Activated naive CD4-positive, alpha-beta T cell treated with anti-CD3 and anti-CD28 coated beads, Interleukin-2, amount 10 ng/mL, durations not matched to agents 7 days and 5 days (primary cell): ENCODE measurements around the gene MC2R.
"Not testable (repeated sequence)": the region's sequence is repeated elsewhere in the genome, so short reads cannot be mapped to it uniquely, and the experiment has no call there.

ENCODE experiments used
- CTCF ChIA-PET: fragments of 350-600 bp; sonication (Branson Sonifier 250); formaldehyde crosslinking; loops from one replicate; lab custom pipeline; 2021; ENCODE audit warnings: antibody characterized with exemption; lab: Charles Lee
- DNase-seq: peaks from one replicate; pipeline ENCODE4 v3.0.0-alpha.2; 2020
- H3K27ac Mint-ChIP-seq: one replicate; pipeline ENCODE4 v1.8.0; 2021; ENCODE audit warnings: mild to moderate bottlenecking, moderate library complexity, mixed read lengths
- H3K27me3 Mint-ChIP-seq: one replicate; pipeline ENCODE4 v1.8.0; 2021; ENCODE audit warnings: mild to moderate bottlenecking, mixed read lengths
- H3K36me3 Mint-ChIP-seq: one replicate; pipeline ENCODE4 v1.8.0; 2021; ENCODE audit warnings: mixed read lengths
- H3K4me1 Mint-ChIP-seq: one replicate; pipeline ENCODE4 v1.8.0; 2021; ENCODE audit warnings: mixed read lengths
- H3K4me3 Mint-ChIP-seq: one replicate; pipeline ENCODE4 v1.8.0; 2021; ENCODE audit warnings: mild to moderate bottlenecking, moderate library complexity, mixed read lengths
- H3K9me3 Mint-ChIP-seq: one replicate; pipeline ENCODE4 v1.8.0; 2021; ENCODE audit warnings: mixed read lengths

The MC2R gene

DNA sequence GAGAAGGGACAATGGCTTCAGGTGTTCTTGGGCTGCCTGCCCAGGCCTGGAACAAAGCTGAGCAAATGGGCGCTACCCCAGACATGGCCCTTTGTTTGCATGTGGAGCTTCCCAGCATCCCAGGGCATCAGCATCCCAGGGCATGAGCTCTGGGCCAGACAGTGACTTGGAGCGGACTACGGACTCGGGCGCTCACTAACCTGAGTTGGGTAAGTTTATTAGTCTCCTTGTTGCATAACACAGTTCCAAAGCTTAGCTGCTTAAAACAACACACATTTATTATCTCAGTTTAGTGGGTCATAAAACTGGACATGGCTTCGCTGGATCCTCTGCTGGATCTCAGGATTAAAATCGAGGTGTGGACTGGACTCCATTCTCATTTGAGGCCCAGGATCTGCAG is 35.8 kb downstream of the MC2R start:
- no peak for DNase-seq
- Mint-ChIP-seq H3K4me1 (no peaks in the 10 kb centered on the region), H3K27me3 (peaks cover 12% of the 10 kb centered on the region), H3K9me3 (no peaks in the 10 kb centered on the region), H3K4me3 (no peak overlapping the region), H3K27ac (no peak overlapping the region), H3K36me3 (no peaks in the 10 kb centered on the region)
- CTCF ChIA-PET, result interaction anchor here (1.2 kb wide), 1 partner anchor 39 kb away, joined by 4 read pairs; no protein-coding TSS in a partner anchor

DNA sequence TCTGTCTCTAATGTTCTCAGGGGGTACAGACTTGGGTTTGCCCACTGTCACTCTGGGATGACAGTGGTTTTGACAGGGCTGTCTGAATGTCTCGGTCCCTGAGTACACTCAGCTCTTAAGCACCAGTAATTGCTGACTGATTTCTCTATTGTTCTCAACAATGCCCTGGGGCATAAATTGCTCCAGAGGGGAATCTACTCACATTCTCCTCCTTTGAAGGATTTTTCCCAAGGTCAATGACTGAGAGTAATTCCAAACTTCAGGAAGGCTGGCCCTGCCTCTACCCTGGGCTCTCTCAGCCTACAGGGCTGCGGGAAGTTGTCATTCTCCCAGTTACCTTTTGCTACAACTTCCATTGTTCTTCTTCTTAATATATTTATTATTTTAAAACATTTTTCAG is 36.5 kb downstream of the MC2R start:
- Mint-ChIP-seq H3K9me3 (no peaks in the 10 kb centered on the region), H3K4me3 (no peak overlapping the region), H3K4me1 (no peaks in the 10 kb centered on the region), H3K27me3 (peaks cover 12% of the 10 kb centered on the region), H3K27ac (no peak overlapping the region), H3K36me3 (no peaks in the 10 kb centered on the region)
- DNase-seq, result no peak
- CTCF ChIA-PET, result interaction anchor here (1.2 kb wide), 1 partner anchor 38 kb away, joined by 4 read pairs; no protein-coding TSS in a partner anchor

DNA sequence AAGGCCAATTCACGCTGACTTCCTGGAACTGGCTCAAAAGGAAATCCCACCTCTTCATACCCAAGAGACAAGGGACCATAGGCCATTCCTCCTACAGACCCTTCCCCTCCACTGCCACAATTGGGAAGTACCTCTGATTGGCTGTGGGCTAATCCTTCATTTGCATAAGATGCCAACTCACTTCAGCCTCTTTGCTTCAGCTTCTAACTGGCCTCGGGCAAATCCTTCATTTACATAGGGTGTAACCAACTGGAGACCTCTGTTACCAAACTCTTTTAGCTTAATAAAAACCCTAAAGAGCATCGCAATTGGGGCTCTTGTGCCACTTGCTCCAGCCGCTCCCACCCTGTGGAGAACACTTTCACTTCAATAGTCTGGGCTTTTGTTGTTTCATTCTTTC is 38.2 kb downstream of the MC2R start:
- H3K27me3 Mint-ChIP-seq, result peaks cover 16% of the 10 kb centered on the region
- H3K4me3 Mint-ChIP-seq, result no peak overlapping the region
- H3K9me3 Mint-ChIP-seq, result no peaks in the 10 kb centered on the region
- CTCF ChIA-PET, result no interaction called here
- no peaks in the 10 kb centered on the region for H3K36me3 Mint-ChIP-seq
- no peak overlapping the region for H3K27ac Mint-ChIP-seq
- H3K4me1 Mint-ChIP-seq, result no peaks in the 10 kb centered on the region
- no peak for DNase-seq

DNA sequence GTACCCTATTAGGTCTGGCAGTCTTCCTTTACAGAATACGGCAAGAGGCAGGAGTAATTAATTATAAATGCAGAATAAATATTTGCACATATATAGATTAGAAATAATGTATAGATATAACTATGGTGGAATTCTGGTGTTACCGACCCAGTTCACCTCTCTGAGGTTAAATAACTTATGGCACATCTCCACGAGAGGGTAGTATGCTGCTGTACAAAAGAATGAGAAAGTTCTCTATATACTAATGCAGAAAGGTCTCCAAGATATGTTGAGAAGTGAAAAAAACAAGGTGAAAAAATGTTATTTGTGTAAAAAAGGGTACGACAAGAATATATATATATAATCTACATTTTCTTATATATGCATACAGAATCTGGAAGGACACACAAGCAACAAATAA is 40.8 kb downstream of the MC2R start:
- Mint-ChIP-seq H3K9me3 (no peaks in the 10 kb centered on the region), H3K4me1 (no peaks in the 10 kb centered on the region), H3K4me3 (no peak overlapping the region), H3K27me3 (peaks cover 33% of the 10 kb centered on the region), H3K27ac (no peak overlapping the region), H3K36me3 (no peaks in the 10 kb centered on the region)
- CTCF ChIA-PET, result no interaction called here
- no peak for DNase-seq

DNA sequence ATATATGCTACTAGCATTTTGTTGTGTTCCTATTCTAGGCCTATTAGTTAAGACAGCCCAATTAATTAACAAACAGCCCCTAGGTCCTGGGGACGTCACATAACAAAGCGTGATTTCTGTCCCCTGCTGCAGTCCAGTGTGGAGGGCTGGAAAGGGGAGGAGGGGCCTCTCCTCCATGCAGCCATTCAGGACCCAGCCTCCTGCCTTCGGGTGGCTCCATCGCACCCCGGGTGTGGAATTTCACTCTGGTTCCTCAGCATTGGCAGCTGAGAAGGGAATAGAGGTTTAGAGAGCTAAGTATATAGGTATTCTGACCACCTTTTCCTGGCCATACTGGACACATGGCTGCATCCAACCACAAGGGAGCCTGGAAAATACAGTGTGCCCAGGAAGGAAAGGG is 42.4 kb downstream of the MC2R start:
- DNase-seq, result no peak
- Mint-ChIP-seq H3K27ac (no peak overlapping the region), H3K27me3 (peaks cover 44% of the 10 kb centered on the region), H3K36me3 (no peaks in the 10 kb centered on the region), H3K4me1 (no peaks in the 10 kb centered on the region), H3K4me3 (no peak overlapping the region), H3K9me3 (no peaks in the 10 kb centered on the region)
- CTCF ChIA-PET, result no interaction called here

DNA sequence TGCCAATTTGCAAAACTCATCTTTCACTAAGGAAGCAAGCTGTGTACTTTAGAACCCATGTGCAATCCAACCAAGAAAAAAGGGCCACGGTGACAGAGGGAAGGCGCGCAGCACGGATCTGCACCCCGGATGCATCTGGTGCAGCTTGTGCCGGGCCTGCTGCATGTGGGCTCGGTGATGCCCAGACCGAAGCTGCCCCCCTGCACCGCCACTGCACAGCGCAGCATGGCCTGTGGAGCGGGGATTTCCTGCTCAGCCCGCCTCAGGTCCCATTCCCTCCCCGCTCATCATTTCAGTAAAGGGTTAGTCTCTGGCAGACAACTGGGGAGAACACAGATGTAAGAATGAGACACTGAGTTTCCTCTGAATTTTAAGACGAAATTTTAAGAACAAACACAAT is 43.0 kb downstream of the MC2R start:
- H3K27ac Mint-ChIP-seq, result no peak overlapping the region
- DNase-seq, result no peak
- H3K9me3 Mint-ChIP-seq, result no peaks in the 10 kb centered on the region
- peaks cover 50% of the 10 kb centered on the region for H3K27me3 Mint-ChIP-seq
- no peaks in the 10 kb centered on the region for H3K4me1 Mint-ChIP-seq
- H3K4me3 Mint-ChIP-seq, result no peak overlapping the region
- CTCF ChIA-PET, result no interaction called here
- H3K36me3 Mint-ChIP-seq, result no peaks in the 10 kb centered on the region

DNA sequence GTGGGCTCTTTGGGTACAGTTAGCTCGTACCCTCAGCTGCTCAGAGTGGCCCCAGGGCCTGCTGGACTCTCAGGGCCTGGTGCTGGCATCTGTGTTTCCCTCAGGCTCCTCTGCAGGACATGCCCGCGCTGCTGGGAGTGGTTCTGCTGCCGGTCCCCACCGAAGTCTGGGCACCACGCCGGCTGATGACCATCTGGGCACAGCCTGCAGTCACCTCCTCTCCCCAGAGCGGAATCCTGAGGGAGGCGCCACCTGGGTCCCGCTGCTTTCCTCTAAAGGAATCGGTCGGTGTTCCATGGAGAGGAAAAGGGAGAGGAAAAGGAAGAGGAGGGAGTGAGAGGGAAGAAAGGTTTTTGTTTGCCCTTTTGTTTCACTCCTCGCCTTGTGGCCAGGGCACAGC is 43.6 kb downstream of the MC2R start:
- peaks cover 56% of the 10 kb centered on the region for H3K27me3 Mint-ChIP-seq
- H3K9me3 Mint-ChIP-seq, result no peaks in the 10 kb centered on the region
- no peaks in the 10 kb centered on the region for H3K36me3 Mint-ChIP-seq

DNA sequence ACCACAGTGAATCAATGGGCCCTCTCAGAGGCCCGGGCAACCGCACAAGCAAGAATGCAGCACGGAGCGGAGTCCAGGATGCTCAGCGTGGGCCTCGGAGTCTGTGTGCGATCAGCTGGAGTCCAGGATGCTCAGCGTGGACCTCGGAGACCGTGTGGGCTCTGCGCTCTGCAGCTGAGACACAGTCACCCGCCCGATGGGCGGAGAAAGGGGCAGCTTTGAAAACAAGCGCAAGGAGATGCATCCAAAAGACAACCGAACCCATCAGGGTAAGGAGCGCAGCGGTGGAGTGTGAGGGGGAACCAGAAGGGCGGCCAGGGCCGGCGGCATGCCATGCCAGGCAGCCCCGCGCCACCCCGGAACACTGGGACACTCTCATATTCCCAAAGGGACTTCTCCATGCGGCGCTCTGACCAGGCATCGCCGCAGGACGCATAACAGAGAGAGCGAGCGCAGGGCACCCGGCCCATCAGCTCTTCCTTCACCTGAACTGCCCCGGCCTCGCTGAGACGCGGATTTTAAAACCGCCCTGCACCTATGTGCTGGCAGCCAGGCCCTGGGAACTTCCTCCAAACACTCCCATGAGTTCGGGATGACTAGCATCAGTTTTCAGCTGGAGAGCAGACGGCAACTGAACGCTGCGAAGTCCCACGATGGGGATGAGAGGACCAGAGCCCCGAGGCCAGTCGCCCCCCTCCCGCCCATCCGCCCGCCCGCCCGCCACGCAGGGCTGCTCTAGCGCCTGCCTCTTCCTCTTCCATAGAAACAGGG is 46.6 kb downstream of the MC2R start:
- Mint-ChIP-seq H3K27ac (no peak overlapping the region), H3K4me3 (no peak overlapping the region), H3K27me3 (peaks cover 55% of the 10 kb centered on the region), H3K9me3 (no peaks in the 10 kb centered on the region), H3K36me3 (no peaks in the 10 kb centered on the region), H3K4me1 (no peaks in the 10 kb centered on the region)
- DNase-seq, result no peak
- CTCF ChIA-PET, result no interaction called here

More for the DNA sequence above, 43.6 kb downstream of the MC2R start:
- CTCF ChIA-PET, result no interaction called here
- Mint-ChIP-seq H3K27ac (no peak overlapping the region), H3K4me1 (no peaks in the 10 kb centered on the region), H3K4me3 (no peak overlapping the region)
- no peak for DNase-seq

DNA sequence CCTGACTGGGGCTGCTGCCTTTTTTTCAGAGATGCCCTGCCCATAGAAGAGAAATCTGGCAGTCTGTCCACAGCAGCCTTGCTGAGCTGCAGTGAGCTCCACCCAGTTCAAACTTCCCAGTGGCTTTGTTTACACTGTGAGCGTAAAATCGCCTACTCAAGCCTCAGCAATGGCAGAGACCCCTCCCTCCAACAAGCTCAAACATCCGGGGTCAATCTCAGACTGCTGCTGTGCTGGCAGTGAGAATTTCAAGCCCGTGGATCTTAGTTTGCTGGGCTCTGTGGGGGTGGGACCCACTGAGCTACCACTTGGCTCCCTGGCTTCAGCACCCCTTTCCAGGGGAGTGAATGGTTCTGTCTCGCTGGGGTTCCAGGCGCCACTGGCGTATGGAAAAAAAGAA is 52.4 kb downstream of the MC2R start:
- DNase-seq, H3K4me1 Mint-ChIP-seq, H3K36me3 Mint-ChIP-seq, CTCF ChIA-PET, H3K9me3 Mint-ChIP-seq, H3K27ac Mint-ChIP-seq, H3K4me3 Mint-ChIP-seq: not testable (repeated sequence)
- H3K27me3 Mint-ChIP-seq, result peaks cover 31% of the 10 kb centered on the region

DNA sequence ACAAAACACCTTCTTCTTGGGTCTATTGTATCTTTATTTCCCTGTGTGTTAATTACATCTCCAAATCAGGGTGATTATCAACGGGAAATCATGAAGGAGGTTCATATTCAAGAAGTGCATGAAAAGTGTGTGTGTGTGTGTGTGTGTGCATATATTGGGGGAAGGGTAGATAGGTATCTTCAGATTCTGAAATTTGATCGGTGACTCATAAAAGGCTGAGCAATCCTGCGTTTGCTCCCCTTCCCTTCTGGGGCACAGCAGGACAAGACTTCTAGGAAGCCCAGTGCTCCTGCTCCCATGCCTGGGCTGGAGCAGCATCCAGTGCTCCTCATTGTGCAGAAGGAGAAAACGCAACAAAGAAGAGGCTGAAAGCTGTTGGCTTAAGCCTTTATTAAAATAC is 65.5 kb downstream of the MC2R start:
- DNase-seq, result no peak
- Mint-ChIP-seq H3K36me3 (no peaks in the 10 kb centered on the region), H3K9me3 (peaks cover 6% of the 10 kb centered on the region), H3K4me1 (no peaks in the 10 kb centered on the region), H3K27ac (no peak overlapping the region), H3K27me3 (no peaks in the 10 kb centered on the region), H3K4me3 (no peak overlapping the region)
- CTCF ChIA-PET, result no interaction called here

DNA sequence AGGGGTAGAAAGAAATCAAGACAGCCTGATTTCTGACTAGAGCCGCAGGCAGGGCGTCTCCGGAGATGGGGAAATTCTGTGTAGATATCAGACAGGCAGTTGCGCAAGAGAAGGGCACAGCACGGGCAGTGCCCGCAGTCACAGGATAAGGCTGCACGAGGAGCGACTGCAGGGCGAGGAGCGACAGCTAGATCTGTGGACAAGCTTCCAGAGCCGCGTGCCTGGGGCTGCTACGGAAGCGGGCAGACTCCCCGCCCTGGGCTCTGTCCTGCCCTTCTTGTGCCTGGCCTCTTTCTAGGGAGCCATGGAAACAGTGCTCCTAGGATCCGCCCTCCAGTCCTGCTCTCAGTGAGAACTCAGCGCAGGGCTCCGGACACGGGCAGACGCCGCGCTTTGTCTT is 78.8 kb downstream of the MC2R start:
- H3K4me3 Mint-ChIP-seq, result no peak overlapping the region
- H3K27ac Mint-ChIP-seq, result no peak overlapping the region

DNA sequence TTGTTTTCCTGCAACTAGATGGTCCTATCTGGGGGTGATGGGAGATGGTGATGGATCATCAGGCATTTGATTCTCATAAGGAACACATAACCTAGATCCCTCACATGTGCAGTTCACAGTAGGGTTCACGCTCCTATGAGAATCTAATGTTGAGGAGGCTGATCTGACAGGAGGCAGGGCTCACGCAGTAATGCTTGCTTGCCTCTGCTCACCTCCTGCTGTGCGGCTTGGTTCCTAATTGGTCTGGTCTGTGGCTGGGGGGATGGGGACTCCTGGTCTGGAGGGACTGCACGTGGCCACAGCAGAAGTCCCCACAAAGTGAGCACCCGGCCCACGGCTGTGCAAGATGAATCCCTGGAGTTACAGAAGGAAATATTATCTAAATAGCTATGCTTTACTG is 80.1 kb downstream of the MC2R start:
- H3K9me3 Mint-ChIP-seq, result no peaks in the 10 kb centered on the region
- no peak overlapping the region for H3K4me3 Mint-ChIP-seq
- CTCF ChIA-PET, result no interaction called here
- H3K27ac Mint-ChIP-seq, result no peak overlapping the region
- peaks cover 34% of the 10 kb centered on the region for H3K27me3 Mint-ChIP-seq
- DNase-seq, result no peak
- no peaks in the 10 kb centered on the region for H3K36me3 Mint-ChIP-seq
- no peaks in the 10 kb centered on the region for H3K4me1 Mint-ChIP-seq

More for the DNA sequence above, 78.8 kb downstream of the MC2R start:
- Mint-ChIP-seq H3K36me3 (no peaks in the 10 kb centered on the region), H3K9me3 (no peaks in the 10 kb centered on the region), H3K27me3 (peaks cover 28% of the 10 kb centered on the region), H3K4me1 (no peaks in the 10 kb centered on the region)
- no peak for DNase-seq
- CTCF ChIA-PET, result no interaction called here

DNA sequence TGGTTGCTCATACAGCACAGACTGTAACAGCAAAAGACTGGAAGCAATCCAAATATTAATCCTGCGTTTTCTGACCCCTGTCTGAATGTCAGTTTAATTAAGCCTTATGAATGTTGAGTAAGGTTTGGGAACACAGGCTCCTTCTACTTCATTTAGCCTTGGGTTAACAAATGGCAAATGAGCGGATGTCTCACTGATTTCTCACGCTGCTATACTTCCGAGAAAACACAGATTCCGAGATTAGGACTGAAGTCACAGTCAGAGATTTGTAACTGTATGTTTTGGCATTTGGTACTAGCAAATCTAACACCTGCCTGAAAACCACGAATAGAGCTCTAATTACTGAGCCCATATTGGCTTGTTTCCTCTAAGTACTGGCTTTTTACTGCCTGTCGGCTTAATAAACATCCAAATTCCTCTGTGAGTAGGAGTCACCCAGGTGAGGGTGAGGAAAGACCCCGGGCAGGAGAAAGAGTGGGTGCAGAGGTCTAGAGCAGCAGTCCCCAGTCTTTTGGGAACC is 80.8 kb downstream of the MC2R start:
- no peak for DNase-seq
- Mint-ChIP-seq H3K27ac (no peak overlapping the region), H3K9me3 (no peaks in the 10 kb centered on the region), H3K4me3 (no peak overlapping the region), H3K4me1 (no peaks in the 10 kb centered on the region), H3K36me3 (no peaks in the 10 kb centered on the region), H3K27me3 (peaks cover 34% of the 10 kb centered on the region)
- CTCF ChIA-PET, result no interaction called here
